H54 (cell line): ENCODE results near the gene DAPK2.
A peak's percentile ranks its signal among the peaks of the same experiment; 100 is the strongest.

ENCODE experiments used
- DNase-seq: peaks from one replicate; pipeline ENCODE4 v3.0.0; 2011; ENCODE audit warnings: low spot score, mixed read lengths; ENCODE audit not compliant: insufficient read length
- FAIRE-seq: peaks from 3 replicates; lab custom pipeline; 2011; peaks lifted over from hg19 to GRCh38; lab: Jason Lieb, UNC
- POLR2A ChIP-seq: IDR thresholded peaks from 2 replicates; pipeline ENCODE4 v1.6.1; 2011; ENCODE audit warnings: low read depth, mild to moderate bottlenecking, low read length

The DAPK2 gene

DNA sequence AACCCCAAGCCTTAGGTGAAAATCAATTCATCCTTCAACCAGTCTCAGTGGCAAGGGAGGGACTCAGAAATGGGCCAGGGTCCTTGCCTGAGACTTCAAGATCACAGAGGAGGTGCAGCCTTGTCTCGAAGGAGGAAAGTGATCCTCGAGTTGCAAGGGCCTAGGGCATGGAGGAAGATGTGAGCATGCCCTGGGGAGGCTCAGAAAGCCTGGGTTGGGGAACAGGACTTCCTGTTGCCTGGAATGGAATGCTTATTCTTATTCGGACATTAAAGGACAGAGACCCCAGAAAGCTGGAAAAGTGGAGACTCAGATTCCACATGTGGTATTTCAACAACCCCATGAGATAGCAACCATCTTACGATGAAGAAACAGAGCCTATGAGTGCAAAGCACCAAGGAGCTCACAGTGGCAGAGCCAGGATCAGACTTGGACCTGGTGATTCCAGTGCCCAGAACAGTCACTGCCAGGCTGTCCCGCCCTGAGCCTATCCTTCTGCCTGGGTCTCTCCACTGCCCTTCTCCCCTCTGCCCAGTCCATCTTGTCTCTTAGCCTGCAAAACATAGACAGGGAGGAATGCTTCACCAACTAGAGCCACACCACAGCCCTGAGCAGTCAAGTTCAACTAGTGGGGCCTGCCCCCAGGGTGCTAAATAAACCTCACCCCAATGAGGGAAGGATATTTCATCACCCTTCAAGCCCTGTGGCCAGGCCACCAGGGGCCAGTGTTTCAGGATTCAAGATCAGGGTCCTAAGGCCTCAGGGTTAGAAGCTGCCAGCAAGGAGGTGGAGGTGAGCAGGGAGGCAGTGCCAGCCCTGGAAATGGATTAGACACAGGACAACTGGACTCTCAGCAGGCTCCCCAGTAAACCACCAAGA, 21.9 kb downstream of the DAPK2 start:
- TF ChIP-seq POLR2A: no peak
- no peak for FAIRE-seq
- no peak for DNase-seq

DNA sequence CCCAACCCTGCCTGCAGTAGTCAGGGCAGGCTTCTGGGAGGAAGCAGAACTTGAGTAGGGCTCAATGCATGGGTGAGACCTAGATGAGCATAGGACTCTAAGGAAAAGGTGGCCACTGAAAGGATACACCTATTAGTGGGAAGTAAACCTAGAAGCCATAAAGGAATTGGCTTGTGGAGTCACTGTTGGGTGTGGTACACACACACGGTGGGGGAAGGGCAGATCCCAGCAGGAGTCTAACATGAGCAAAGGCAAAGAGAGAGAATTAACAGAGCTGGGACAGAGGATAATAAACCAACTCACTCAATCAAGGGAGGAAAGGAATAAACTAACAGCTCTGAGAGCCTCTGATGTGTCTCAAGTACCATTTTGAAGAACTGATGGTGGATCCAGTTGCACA, 23.1 kb downstream of the DAPK2 start:
- FAIRE-seq (no peak), DNase-seq (no peak)

DNA sequence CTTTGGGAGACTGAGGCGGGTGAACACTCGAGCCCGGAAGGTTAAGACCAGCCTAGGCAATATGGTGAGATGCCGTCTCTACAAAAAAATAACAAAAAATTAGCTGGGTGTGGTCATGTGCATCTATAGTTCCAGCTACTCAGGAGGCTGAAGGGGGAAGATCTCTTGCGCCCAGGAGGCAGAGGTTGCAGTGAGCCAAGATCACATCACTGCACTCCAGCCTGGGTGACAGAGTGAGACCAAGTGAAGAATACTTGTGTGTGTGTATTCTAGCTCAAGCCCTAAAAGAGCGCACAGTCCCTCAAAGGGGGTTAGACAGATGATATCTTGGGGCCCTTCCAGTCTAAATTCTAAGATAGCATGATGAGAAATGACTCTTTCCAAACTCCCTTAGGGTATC, 23.7 kb downstream of the DAPK2 start:
- TF ChIP-seq POLR2A: no peak
- DNase-seq: no peak
- no peak for FAIRE-seq

More for the DNA sequence above, 23.1 kb downstream of the DAPK2 start:
- TF ChIP-seq POLR2A: no peak

DNA sequence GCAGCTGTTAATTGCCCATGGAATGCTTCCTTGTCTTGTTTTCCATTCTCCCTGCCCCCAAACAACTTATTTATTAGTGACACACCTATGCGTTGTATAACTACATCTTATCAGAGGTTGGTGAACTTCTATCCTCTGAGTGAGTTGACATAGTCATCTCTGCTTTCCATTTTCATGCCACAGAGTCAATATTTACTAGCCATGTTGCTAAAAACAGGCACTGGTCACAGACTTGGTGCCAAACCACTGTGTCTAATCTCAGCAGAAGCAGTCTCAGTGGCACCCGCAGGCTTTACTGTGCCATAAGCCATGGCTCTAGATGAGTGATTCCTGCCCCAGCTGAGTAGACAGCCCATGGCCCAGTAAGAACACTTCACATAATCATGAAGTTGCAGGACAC, 26.5 kb downstream of the DAPK2 start:
- FAIRE-seq (no peak), DNase-seq (no peak)
- TF ChIP-seq POLR2A: no peak

DNA sequence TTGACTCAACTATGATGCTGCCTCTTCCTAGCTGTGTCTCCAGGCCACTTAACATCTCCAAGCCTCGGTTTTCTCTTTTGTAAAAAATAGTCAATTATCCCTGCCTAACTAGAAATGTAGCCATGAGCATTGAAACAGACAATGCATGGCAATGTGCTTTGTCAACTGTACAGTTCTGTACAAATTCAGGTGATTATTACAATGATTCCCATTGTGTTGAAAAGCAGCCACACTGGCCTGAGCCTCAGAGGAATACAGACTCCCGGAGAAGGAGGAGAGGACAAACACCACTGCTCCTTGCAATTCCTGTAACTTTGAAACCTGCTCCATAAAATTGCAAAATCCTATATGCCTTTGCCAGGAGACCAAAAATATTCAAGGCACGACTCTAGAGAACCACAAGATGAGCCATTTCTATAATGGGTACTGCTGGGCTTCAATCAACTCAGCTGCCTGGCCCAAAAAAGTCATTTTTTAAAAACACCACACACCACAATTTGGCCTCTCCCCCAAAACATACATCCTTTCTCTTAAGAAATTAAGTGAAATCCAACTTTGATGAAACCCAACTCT, 28.6 kb downstream of the DAPK2 start:
- no peak for DNase-seq
- no peak for TF ChIP-seq POLR2A
- FAIRE-seq: no peak

DNA sequence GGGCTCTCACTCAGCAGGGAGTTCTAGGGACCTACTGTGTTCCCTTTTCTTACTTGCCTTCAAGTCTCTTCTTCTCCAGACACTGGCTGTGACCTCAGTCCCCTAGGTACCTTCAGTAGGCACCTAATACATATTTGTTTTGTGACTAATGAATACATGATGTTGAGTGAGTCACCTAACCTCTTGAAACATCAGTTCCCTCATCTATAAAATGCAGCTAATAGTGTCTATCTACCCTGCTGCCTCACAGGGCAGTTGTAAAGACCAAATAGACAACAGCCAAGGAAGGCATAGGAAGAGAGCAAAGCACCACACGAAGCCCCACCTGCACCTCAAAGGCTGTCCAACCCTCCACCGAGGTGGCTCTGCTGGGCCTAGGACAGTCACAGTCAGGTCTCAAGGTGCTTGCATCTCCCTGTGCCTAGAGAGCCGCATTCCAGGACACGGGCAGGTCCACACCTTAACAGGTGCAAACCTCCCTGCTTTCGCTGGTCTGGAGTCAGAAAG, 29.1 kb downstream of the DAPK2 start:
- DNase-seq (peak; percentile 56), FAIRE-seq (no peak)
- no peak for TF ChIP-seq POLR2A

DNA sequence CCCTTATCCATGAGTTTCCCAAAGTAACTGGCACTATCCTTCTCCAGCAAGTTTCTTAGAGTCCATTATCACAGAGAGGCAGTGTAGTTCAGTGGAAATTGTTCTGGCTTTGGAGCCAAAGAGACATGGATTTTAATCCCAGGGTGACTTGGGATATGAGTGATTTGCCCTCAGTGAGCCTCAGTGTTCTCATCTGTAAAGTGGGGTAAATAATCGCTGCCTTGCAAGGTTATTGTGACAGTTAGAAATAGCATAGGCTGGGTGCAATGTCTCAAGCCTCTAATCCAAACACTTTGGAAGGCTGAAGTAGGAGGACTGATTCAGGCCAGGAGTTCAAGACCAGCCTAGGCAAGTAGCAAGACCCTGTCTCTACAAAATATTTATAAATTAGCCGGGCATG, 30.0 kb downstream of the DAPK2 start:
- TF ChIP-seq POLR2A: no peak
- FAIRE-seq: no peak
- no peak for DNase-seq

DNA sequence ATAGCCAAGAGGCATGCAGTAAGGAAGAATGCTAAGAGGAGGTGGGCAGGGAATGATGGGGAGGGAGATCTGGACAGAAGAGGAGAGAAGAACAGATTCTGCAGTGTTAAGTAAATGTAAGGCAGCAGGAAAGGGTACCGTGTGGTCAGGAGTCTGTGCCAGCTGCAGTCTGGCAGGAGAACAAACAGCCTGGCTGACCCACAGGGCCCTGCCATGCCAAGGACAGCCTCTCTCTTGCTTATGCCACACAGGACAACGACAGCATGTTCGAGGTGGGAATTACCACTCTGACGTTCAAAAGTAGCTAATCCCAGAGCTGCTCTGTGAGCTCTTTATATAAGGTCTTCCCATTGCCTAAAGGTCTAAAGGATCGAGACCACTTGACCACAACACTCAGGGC, 31.3 kb downstream of the DAPK2 start:
- no peak for FAIRE-seq
- no peak for TF ChIP-seq POLR2A
- no peak for DNase-seq

DNA sequence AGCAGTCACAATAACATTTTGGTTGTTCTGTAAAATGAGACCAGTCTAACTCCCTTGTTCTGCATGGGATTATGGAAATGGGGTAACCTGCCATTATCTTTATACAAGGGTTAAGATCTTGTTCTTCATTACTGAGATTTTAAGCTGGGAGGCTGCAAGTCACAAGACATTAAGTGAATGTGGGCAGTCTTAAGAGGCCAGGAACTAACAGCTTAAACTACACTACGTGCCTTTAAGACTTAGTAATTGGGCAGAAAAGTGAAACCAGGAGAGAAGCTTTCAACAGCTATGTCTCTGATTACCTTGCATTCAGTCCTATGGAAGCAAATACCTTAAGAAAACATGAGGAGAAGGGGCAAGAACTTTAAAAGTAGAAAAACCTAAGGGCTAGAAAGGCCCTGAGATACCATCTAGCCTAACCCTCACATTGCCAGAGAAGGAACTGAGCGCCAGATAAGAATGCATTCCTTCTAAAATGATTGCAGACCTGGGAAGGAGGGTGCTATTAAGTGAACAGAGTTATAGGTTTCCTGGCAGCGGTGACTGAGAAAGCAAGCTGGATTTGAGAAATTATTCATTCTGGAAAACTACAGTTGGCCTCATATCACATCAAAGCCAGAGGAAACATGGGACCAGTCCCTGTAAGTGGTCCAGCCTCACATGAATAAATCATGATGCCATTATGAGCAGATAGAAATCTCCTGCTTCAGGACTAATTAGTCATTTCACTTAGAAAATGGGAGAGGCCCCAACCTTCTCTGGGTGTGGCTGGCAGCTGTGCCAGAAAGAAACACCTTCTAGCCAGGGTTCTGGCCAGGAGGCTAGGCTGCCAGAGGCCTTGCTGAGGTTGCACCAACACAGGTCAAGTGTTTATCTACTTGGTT, 32.9 kb downstream of the DAPK2 start:
- TF ChIP-seq POLR2A: no peak
- no peak for FAIRE-seq
- DNase-seq: no peak

DNA sequence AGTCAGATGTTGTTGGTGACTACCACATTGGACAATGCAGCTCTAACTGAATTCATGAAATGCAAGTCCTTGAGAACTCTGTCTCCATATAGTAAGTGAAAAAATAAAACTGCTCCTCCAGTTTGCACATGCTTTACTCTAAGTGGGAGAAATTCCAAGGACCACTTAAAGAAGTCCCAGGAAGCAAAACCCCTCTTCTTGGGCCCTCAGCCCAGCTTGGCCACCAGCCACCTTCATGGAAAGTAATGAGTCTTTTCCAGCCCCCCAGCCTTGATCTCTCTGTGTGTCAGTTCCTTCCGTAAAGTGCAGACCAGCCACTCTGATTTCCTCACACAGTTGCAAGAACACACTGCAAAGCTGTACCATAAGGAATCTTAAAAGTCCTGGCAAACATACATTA, 34.5 kb downstream of the DAPK2 start:
- FAIRE-seq (no peak), DNase-seq (no peak)

DNA sequence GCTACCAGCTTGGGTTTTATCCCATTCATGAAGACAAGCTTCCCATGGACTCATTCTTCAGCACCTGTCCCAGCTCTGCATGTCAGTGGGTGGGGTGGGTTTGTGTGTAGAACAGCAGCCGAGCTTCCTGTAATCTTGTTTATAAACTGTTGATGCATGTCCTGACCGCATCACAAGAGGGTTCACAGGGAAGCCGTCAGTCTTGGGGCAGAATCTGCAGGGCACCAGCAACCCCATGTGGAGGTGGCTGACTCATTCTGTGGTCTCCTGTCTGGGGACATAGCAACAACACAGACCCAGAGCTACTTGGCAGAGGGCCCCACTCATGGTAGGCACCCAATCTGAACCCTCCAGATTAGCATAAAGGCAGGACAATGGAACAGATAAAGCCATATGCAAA, 35.6 kb downstream of the DAPK2 start:
- FAIRE-seq: peak; percentile 41
- peak; percentile 64 for DNase-seq
- TF ChIP-seq POLR2A: no peak

More for the DNA sequence above, 34.5 kb downstream of the DAPK2 start:
- no peak for TF ChIP-seq POLR2A

DNA sequence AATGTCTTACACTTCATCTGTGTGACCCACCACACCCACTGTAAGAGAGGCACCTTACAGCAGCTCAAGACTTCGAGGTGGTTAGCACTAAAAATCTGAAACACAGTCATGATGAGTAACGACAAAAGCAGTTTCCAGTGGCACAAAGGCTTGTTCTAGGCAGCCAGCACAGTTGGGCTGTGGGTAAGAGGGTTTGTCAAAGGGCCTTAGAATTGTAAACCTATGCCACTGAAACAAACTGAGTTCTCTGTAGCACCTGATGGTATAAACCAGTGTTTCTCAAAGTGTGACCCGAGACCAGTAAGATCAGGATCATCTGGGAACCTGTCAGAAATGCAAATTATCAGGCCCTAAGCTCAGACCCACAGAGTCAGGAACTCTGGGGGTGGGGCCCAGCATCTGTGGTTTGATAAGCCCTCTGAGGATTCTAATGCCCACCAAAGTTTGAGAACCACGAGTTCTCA, 36.5 kb downstream of the DAPK2 start:
- FAIRE-seq (no peak), DNase-seq (peak; percentile 20)
- TF ChIP-seq POLR2A: no peak

DNA sequence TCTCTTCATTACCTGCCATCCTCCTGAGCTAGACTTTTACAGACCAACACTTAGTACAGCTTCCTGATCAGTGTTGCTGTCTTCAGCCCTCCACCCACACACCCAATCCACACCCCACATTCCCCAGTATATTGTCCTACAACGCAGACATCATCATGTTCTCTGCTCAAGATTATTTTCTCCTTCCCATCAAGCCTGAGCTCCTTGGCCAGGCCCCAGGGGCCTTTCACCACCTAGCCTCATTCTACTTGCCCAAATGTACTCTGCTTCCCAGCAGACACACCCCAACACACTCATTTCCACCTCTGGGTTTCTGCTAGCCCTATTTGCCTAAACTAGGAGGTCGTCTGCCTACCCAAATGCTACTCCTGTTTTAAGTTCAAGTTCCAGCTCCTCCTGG, 37.0 kb downstream of the DAPK2 start:
- FAIRE-seq (no peak), DNase-seq (no peak)
- TF ChIP-seq POLR2A: no peak

DNA sequence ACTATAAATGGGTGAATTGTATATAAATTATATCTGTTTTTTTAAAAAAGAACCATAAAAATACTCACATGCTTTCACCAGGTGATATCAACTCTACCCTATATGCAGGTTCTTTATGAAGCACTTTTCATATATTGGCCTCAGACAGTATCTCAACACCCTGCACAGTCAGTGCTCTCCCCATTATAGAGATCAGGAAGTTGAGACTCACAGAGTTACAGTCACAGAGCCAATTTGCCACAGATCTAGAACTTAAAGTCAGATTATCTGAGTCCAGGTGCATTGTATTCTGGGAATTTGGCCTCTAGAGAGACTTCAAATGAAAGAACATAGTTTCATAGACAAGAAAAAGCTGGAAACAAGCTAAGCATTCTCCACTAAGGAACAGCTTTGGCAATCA, 38.1 kb downstream of the DAPK2 start:
- no peak for FAIRE-seq
- no peak for TF ChIP-seq POLR2A
- DNase-seq: no peak
